HG03039 (cell line): ENCODE results near the gene TBC1D22A.
"Not testable (repeated sequence)": the region's sequence is repeated elsewhere in the genome, so short reads cannot be mapped to it uniquely, and the experiment has no call there.

Experiments
- ATAC-seq: cut with Tn5 transposase; IDR thresholded peaks from one replicate; pipeline ENCODE4 v1.9.1; 2021; ENCODE audit warnings: mild to moderate bottlenecking, moderate library complexity; ENCODE audit not compliant: unreplicated experiment

The TBC1D22A gene

DNA sequence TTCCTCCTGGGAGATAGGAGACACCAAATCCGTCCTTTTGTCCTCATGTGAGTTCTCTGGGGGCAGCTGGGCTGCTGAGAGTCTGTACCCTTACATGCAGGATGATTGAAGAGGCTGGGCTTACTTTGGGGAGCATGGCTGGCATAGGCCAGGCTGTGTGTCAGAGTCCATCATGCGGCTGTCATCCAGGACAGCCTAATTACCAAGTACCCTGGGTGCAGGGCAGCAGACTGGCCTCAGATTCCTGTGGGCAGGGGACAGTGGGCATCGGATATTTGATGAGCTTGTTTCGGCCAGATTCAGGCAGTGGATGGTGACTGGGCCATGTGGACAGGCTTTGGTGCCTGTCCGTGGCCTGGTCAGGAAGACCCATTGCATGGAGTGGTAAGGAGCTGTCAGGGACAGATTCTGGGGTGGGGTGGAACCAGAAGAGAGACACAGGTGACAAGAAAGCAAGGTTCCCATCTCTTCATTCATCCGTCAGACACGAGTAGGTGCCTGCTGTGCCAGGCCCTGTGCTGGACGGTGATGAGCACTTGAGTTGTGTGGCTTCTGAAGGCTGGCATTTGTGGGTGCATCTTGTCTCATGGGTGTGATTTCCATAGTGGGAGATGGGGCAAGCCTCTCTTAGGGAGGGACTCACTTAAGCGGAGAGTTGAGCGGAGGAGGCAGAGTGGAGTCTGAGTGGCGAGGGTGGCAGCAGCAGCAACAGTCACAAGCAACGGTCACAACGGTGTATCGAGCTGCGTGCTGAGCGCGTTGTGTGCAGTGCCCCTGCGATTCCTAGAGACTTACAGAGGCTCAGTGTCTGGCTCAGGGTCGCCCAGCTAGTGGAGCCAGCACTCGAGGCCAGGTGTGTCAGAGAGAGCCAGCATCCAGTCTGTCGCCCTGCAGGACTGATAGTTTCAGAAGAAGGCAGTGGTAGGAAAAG is 48.7 kb downstream of the TBC1D22A start:
- no peak for ATAC-seq

- ATAC-seq, result no peak
Observed at GRCh38 chr22:46812034-46812605, 49.7 kb downstream of the TBC1D22A start.

DNA sequence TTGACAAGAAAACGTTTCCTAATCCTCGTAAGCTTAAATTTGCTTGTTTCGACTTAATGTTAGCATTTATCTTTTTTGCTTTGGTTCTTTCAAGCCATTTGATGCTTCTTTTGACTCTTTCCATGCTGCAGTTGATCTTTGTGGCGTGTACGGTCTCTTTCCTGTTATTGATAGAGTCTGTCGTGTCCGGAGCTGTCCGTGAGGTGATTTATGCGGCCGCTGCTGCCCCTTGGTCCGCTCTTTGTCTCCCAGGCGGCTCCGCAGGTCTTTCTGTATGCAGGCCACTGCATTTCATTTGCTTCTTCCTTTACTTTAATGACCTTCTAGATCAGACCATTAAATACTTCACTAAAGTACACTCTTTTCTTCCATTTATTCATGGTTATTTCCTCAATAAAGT is 50.3 kb downstream of the TBC1D22A start:
- no peak for ATAC-seq

DNA sequence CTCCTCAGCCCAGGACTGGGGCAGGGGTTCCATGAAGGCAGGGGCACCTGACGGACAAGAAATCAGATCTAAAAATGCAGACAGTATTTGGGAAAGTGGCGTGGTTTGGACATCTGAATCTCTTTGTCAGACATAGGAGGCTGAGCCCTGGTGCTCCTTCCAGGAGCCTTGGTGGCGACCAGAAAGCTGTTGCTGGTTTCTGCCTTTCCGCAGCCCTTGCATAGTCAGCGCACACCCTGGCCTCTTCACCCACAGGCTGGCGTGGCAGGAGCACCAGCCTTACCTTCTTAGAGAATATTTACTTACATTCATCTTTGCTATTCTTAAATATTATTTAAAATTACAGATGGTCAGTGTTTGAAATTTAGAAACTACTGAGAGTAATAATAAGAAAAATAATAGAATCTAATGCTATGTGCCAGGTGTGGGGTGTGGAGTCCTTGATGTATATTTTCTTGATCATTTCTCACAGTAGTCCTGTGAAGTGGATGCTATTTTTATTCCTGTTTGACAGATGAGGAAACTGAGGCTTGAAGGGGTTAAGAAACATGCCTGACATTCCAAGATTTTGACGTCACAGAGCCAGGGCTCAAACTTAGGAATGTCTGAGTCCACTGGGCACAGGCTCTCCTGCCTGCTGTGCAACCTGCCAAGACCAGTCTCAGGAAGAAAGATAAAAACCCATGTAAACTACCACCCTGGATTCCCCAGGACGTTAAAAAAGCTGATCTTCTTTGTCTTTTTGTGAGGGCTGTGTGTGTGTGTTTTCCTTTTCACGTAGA is 51.6 kb downstream of the TBC1D22A start:
- ATAC-seq, result no peak

DNA sequence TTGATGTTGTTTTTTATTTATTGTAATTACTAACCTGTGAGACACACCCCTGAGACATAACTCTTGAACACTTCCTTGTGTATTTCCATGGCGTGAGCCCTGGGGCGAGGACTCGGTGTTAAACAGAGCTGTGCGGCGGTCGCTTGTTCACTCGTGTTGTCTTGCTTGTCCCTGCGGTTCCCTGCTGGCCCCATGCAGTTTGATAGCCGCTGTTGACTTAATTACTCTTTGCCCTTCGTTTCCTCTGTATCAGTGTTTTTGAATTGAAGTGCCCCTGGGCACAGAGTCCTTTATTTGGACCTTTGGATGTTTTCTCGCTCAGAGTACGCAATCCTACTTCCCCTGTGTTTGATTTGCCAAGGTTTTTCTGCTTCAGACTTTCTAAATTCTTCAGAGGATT is 52.7 kb downstream of the TBC1D22A start:
- no peak for ATAC-seq

- no peak for ATAC-seq
Observed at GRCh38 chr22:46815559-46815895, 53.1 kb downstream of the TBC1D22A start.

DNA sequence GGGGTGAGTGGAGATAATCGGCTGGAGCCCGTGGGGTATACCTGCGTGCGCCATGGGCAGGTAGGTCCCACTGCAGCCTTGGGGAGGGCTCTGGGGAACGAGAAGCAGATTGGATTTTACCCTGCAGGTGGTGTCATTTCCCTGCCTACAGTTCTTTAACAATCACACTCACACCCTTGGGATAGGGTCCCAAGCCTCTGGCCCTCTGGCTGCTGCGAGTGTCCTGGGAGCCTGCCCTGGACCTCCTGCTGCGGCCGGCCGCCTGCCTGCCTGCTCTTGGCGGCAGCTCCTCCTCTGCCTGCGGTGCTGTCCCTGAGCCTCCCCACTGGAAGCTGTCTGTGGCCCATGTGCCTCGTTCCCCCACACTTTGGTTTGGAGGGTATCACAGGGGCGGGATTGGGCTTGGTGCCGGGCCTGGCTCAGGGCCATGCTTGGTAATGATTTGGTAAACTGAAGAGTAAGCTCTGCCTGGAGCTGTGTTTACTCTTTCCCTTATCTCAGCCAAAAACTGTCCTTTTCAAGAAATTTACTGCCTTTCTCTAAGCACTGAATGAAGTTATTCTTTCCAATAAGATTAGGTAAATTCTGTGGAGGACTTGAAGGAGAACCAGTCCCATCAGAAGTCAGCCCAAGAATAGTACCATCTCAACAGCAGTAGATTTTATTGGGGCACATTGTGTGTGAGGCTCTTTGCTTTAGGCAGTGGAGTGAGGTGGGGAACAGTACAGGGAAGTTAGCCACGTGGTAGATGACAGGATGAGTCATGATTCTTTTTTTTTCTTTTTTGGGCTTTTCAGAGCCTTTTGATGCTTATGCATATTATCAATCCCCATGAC is 53.7 kb downstream of the TBC1D22A start:
- ATAC-seq, result no peak

- ATAC-seq, result not testable (repeated sequence)
Observed at GRCh38 chr22:46817390-46817789, 54.9 kb downstream of the TBC1D22A start.

GRCh38 chr22:46823248-46823647 is 60.8 kb downstream of the TBC1D22A start:
- no peak for ATAC-seq

DNA sequence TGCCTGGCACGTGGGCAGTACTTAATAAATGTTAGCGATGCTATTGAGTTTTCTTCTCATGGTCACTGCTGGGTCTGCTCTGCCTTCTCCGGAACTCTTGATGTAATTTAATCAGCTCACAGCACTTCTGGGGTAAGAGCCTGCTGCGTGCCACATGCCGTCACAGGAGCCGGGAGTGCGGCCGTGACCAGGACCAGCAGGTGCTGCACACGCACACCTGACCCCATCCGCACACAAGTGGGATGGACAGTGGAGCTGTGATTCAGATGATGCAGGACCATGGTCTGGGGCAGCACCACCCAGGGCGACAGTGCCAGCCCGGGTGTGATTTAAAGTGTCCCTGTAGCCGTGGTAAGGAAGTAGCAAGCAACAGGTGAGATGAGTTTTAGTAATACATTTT is 61.2 kb downstream of the TBC1D22A start:
- no peak for ATAC-seq

DNA sequence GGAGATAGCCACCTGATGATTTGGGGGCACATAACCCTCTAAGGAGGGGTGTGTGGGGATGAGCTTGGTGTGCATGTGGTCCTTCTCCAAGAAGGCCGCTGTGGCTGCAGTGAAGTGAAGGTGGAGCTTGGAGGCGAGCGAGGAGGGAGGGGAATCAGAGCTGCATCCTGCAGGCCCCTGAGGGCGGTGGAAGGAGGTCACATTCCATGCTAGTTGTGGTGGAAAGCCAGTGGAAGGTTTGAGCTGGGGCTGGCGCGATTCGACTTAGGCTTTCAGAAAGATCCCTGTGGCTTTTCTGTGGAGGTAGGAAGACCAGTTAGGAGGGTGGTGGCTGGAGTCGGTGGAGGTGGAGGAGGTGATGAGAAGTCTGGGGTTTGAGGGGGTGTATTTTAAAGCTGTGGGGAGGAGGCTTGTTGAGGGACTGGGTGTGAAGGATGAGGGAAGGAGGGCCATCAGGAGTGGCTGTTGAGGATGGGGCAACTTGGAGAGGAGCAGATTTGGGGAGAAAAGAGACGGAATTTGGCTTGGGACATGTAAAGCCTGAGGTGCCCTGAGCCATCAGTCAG is 62.0 kb downstream of the TBC1D22A start:
- no peak for ATAC-seq

- ATAC-seq, result no peak
Observed at GRCh38 chr22:46824980-46825544, 62.6 kb downstream of the TBC1D22A start.

DNA sequence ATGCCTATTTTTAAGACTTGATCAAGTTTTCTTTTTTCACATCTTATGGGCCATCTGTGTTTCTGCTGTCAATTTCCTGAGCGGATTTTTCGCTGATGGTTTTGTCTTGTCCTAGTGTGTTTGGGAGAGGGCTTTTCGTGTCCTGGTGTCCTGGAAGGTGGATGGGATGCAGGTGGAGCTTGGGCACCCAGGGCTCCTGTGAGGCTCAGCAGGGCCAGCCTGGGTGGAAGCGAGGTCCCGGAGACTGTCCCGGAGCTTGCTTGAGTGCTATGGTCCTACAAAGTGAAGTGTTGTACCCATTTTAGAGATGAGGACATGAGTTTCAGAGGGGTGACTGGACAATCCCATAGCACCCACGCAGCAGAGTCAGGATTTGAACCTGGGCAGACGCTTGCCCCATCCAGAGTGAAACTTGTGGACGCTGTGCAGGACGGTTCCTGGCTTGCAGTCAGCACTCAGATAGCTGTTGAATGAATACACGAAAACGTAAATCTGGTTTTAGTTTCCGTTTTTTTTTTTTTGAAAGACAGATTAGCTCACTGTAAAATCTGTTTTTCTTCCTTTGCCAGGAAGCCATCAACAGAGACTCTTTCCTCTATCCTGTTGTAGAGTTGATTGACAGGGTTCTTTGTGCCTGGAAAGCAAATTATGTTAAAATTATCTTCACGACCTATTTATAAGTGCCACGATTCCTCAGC is 64.1 kb downstream of the TBC1D22A start:
- ATAC-seq, result no peak

DNA sequence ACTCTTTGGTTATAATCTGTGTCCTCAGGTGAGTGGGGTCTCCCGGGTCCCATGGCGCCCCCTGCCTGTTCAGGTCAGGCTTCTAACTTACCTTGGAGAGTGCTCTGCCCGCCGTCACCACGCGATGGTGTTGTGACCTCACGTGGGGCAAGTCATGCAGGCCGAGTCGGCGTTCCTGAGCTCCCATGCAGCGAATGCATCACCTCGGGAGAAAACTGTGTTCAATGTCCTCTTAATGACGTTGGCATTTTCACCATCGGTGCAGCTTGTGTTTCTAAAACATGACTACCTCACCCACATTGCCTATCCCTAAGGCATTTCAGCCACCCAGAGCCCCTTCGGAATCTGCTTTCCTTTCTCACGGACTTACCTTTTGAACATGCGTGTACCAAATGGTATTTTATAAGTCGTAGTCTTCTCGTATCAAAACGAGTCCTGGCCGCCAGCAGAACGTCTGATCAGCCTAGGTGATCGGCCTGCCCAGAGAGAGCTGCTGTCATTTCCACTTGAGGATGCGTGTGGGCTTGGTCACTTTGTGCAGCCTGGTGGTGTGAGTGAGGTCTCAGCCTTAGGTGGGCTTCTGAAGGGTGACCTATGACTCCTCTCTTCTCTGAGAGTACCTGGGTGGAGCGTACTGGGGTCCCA is 64.8 kb downstream of the TBC1D22A start:
- ATAC-seq, result no peak

DNA sequence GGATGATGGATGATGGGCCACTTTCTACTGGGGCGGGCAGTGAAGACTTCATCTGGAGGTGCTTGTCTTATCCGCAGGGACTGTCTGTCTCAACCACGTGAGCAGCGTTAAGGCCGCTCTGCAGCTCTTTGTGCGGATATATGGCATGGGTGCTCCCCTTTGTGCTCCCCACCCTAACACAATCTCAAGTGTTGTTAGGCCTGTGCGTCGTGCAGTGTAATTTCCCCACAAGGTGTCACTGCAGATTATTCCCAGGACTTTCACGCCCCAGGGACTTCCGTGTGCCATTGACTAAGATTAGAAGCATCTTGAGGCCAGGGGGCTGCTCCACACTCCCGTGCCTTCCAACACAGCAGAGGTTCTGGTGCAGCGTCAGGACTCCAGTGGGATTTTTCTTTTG is 65.3 kb downstream of the TBC1D22A start:
- ATAC-seq, result no peak

GRCh38 chr22:46828323-46828900 is 66.0 kb downstream of the TBC1D22A start:
- no peak for ATAC-seq

GRCh38 chr22:46829117-46829891 is 66.9 kb downstream of the TBC1D22A start:
- ATAC-seq, result no peak
